SU-DHL-6 (cell line): ENCODE data around the gene APBB2.
A peak's percentile ranks its signal among the peaks of the same experiment; 100 is the strongest.

ENCODE experiments used
- H2AFZ ChIP-seq: fragments of 200-600 bp; sonication (generic); 2 replicates; pipeline ENCODE4 v1.6.1; 2014; ENCODE audit warnings: low read depth, mild to moderate bottlenecking, moderate library complexity, mixed read lengths, antibody characterized with exemption, low read length; ENCODE audit not compliant: severe bottlenecking
- H3F3A ChIP-seq: fragments of 200-600 bp; shearing (Covaris generic); 2 replicates; pipeline ENCODE4 v1.6.0; 2016; ENCODE audit warnings: antibody characterized with exemption, mild to moderate bottlenecking; ENCODE audit not compliant: insufficient read depth
- H3K27ac ChIP-seq: fragments of 200-600 bp; sonication (generic); 2 replicates; pipeline ENCODE4 v1.5.1; 2016; ENCODE audit warnings: low read depth, mild to moderate bottlenecking, low read length, moderate library complexity, mixed read lengths
- H3K27me3 ChIP-seq: fragments of 200-600 bp; sonication (generic), shearing (Covaris generic); 2 replicates; pipeline ENCODE4 v1.6.0; 2014; ENCODE audit warnings: mild to moderate bottlenecking, low read length
- H3K36me3 ChIP-seq: fragments of 200-600 bp; sonication (generic); 2 replicates; pipeline ENCODE4 v1.6.1; 2014; ENCODE audit warnings: mild to moderate bottlenecking, low read length, mixed read lengths
- H3K4me2 ChIP-seq: fragments of 300-600, 200-600 bp; shearing (Covaris generic), sonication (generic); 2 replicates; pipeline ENCODE4 v1.6.0; 2014; ENCODE audit warnings: low read length, low read depth, mild to moderate bottlenecking; ENCODE audit not compliant: poor library complexity, severe bottlenecking
- H3K4me3 ChIP-seq: fragments of 200-600 bp; sonication (generic); 2 replicates; pipeline ENCODE4 v1.5.1; 2014; ENCODE audit warnings: antibody characterized with exemption, low read length, mild to moderate bottlenecking, mixed read lengths; ENCODE audit not compliant: insufficient read depth, poor library complexity, severe bottlenecking
- H3K79me2 ChIP-seq: fragments of 200-600 bp; sonication (generic); 2 replicates; pipeline ENCODE4 v1.6.1; 2014; ENCODE audit warnings: mild to moderate bottlenecking, low read length, moderate library complexity; ENCODE audit not compliant: insufficient read depth
- H3K9ac ChIP-seq: fragments of 200-600 bp; sonication (generic); 2 replicates; pipeline ENCODE4 v1.7.0; 2014; ENCODE audit warnings: mild to moderate bottlenecking, low read length
- H3K9me2 ChIP-seq: fragments of 200-600 bp; sonication (generic); replicated peaks from 2 replicates; pipeline ENCODE4 v1.6.1; 2014; ENCODE audit warnings: low read length; ENCODE audit not compliant: insufficient read depth
- H3K9me3 ChIP-seq: fragments of 200-600 bp; sonication (generic); 2 replicates; pipeline ENCODE4 v1.6.1; 2014; ENCODE audit warnings: low read length, mixed read lengths; ENCODE audit not compliant: insufficient read depth
- H4K20me1 ChIP-seq: fragments of 200-600 bp; sonication (generic); 2 replicates; pipeline ENCODE4 v1.6.1; 2014; ENCODE audit warnings: low read depth, mild to moderate bottlenecking, antibody characterized with exemption, low read length, moderate library complexity, mixed read lengths
- CTCF ChIP-seq: fragments of 200-600 bp; sonication (generic); IDR thresholded peaks from one replicate; pipeline ENCODE4 v1.5.1; 2017; ENCODE audit warnings: antibody characterized with exemption, mild to moderate bottlenecking, low read length, moderate library complexity; ENCODE audit not compliant: insufficient read depth, poor library complexity, severe bottlenecking
- EZH2phosphoT487 ChIP-seq: fragments of 200-600 bp; sonication (generic), shearing (Covaris generic); conservative IDR thresholded peaks from 2 replicates; pipeline ENCODE4 v1.6.1; 2018; ENCODE audit warnings: mild to moderate bottlenecking, antibody characterized with exemption, low read length, moderate library complexity, mixed read lengths

The APBB2 gene

GRCh38 chr4:41258783-41259182, 44.4 kb upstream of the APBB2 start:
- Histone ChIP-seq H3K27me3 (no peaks in the 10 kb centered on the region), H3K79me2 (peaks cover 17% of the 10 kb centered on the region), H3K36me3 (no peaks in the 10 kb centered on the region), H2AFZ (no peak overlapping the region), H4K20me1 (no peaks in the 10 kb centered on the region; the same call in 1 of the 2 replicates), H3K4me2 (peak overlapping the region; percentile 69), H3K9me2 (no peaks in the 10 kb centered on the region), H3K9ac (no peak overlapping the region; the same call in 1 of the 2 replicates), H3K9me3 (no peaks in the 10 kb centered on the region), H3F3A (no peaks in the 10 kb centered on the region), H3K27ac (no peak overlapping the region), H3K4me3 (no peak overlapping the region)
- no peak for TF ChIP-seq CTCF
- TF ChIP-seq EZH2phosphoT487 = no peak

- H3K4me2 ChIP-seq = peak overlapping the region; percentile 69
- H3K9me3 ChIP-seq = no peaks in the 10 kb centered on the region
- peaks cover 17% of the 10 kb centered on the region for H3K79me2 ChIP-seq
- H4K20me1 ChIP-seq = no peaks in the 10 kb centered on the region; the same call in 1 of the 2 replicates
- no peaks in the 10 kb centered on the region for H3K36me3 ChIP-seq
- H3K27me3 ChIP-seq = no peaks in the 10 kb centered on the region
- peak overlapping the region; percentile 85 for H3K9ac ChIP-seq
- H2AFZ ChIP-seq = no peak overlapping the region
- no peaks in the 10 kb centered on the region for H3K9me2 ChIP-seq
- peak overlapping the region; percentile 74 for H3K4me3 ChIP-seq
- H3K27ac ChIP-seq = peak overlapping the region; percentile 35
- no peaks in the 10 kb centered on the region for H3F3A ChIP-seq
- no peak for TF ChIP-seq CTCF
- TF ChIP-seq EZH2phosphoT487 = no peak
Measured at GRCh38 chr4:41257906-41258305, 43.6 kb upstream of the APBB2 start.

- H3K4me3 ChIP-seq = peak overlapping the region; percentile 74
- peaks cover 17% of the 10 kb centered on the region for H3K79me2 ChIP-seq
- H3K27ac ChIP-seq = peak overlapping the region; percentile 76
- H3K9me2 ChIP-seq = no peaks in the 10 kb centered on the region
- H4K20me1 ChIP-seq = no peaks in the 10 kb centered on the region; the same call in 1 of the 2 replicates
- peak overlapping the region; percentile 69 for H3K4me2 ChIP-seq
- no peaks in the 10 kb centered on the region for H3F3A ChIP-seq
- TF ChIP-seq EZH2phosphoT487 (no peak), CTCF (no peak)
- H3K9me3 ChIP-seq = no peaks in the 10 kb centered on the region
- H2AFZ ChIP-seq = peak overlapping the region; percentile 51
- no peaks in the 10 kb centered on the region for H3K27me3 ChIP-seq
- H3K36me3 ChIP-seq = no peaks in the 10 kb centered on the region
- peak overlapping the region; percentile 85 for H3K9ac ChIP-seq
Measured at GRCh38 chr4:41257257-41257901, 43.0 kb upstream of the APBB2 start.
